Gastroesophageal sphincter (tissue), 4 donors: ENCODE results near the gene MOGAT2. TPM values are rescaled to one million over a fixed set of nuclear protein-coding genes. Genes with fewer than 3 reads are reported as not detected.

Experiments
- ATAC-seq: fragments of 150-250 bp; one replicate; pipeline ENCODE4 v1.9.1; 2016; ENCODE audit warnings: mild to moderate bottlenecking, moderate library complexity
- H3K27ac ChIP-seq, 4 donors: fragments of 200-600 bp; sonication (generic) in 3 of 4; 1 replicate in 3 of 4; 2 replicates in 1 of 4; pipeline ENCODE4 v1.5.1; 2016 to 2019
- H3K27me3 ChIP-seq: fragments of 200-600 bp; sonication (generic); one replicate; pipeline ENCODE4 v1.5.1; 2019
- H3K36me3 ChIP-seq, 2 donors: fragments of 200-600 bp; sonication (generic); one replicate each; pipeline ENCODE4 v1.5.1; 2019; ENCODE audit warnings: control low read depth in 1 of 2
- H3K4me1 ChIP-seq, 3 donors: fragments of 200-600 bp; sonication (generic); 1 replicate in 2 of 3; 2 replicates in 1 of 3; pipeline ENCODE4 v1.5.1; 2016 to 2019; ENCODE audit warnings: control low read depth in 2 of 3
- H3K4me3 ChIP-seq, 2 donors: fragments of 200-600 bp; sonication (generic); one replicate each; pipeline ENCODE4 v1.5.1; 2019; ENCODE audit warnings: mild to moderate bottlenecking in 1 of 2, moderate library complexity in 1 of 2
- H3K9me3 ChIP-seq, 3 donors: fragments of 200-600 bp; sonication (generic); one replicate each; pipeline ENCODE4 v1.5.1; 2017 to 2019; ENCODE audit warnings: control low read depth in 2 of 3
- CTCF ChIP-seq, 4 experiments: fragments of 200-600 bp in 2 of 4; fragments of 450-650 bp in 2 of 4; sonication (generic) in 1 of 4; IDR thresholded peaks; one replicate each; pipeline ENCODE4 v1.5.1; 2017 to 2019; ENCODE audit warnings: antibody characterized with exemption in 4 of 4, mild to moderate bottlenecking in 2 of 4, moderate library complexity in 2 of 4
- EP300 ChIP-seq: sonication (generic); formaldehyde crosslinking; IDR thresholded peaks from one replicate; pipeline ENCODE4 v1.6.1; 2017; ENCODE audit warnings: antibody characterized with exemption, mild to moderate bottlenecking
- POLR2A ChIP-seq, 2 donors: fragments of 450-650 bp; IDR thresholded peaks; one replicate each; pipeline ENCODE4 v1.6.1; 2017; ENCODE audit warnings: antibody characterized with exemption in 2 of 2, mild to moderate bottlenecking in 2 of 2, moderate library complexity in 1 of 2
- POLR2AphosphoS5 ChIP-seq: sonication (generic); formaldehyde crosslinking; IDR thresholded peaks from one replicate; pipeline ENCODE4 v1.6.1; 2017; ENCODE audit warnings: antibody characterized with exemption
- WGBS, 2 donors: methylation state at CpG; one replicate each; pipeline ENCODE4 v1.1.5; 2018; ENCODE audit warnings: low coverage in 1 of 2; 5-methylcytosine and 5-hydroxymethylcytosine counted together
- total RNA-seq, 4 donors: library from RNA; depleted of rRNA; stranded (reverse); fragments of >200 nt; gene quantifications; one replicate each; pipeline ENCODE4 v1.1.0, GENCODE V29; 2016

The MOGAT2 gene
- total RNA-seq, 4 donors from 2014 or later: 0.30 TPM; not detected in 3

GRCh38 chr11:75714211-75714610 is 3.4 kb upstream of the MOGAT2 start:
- TF ChIP-seq POLR2A (IDR thresholded peaks at IDR 0.05) (no peak), POLR2AphosphoS5 (no peak), EP300 (no peak), CTCF (IDR thresholded peaks at IDR 0.05) (no peak)
- Histone ChIP-seq H3K4me3 (no peak overlapping the region), H3K9me3 (peaks cover 0 to 6% (median 0%) of the 10 kb centered on the region in 3 donors), H3K27ac (no peak overlapping the region), H3K4me1 (no peaks in the 10 kb centered on the region), H3K36me3 (no peaks in the 10 kb centered on the region), H3K27me3 (no peaks in the 10 kb centered on the region)
- WGBS, 2 donors: 63 to 68% methylated on average over 9 of the region's 9 CpGs
- ATAC-seq: no peak

- H3K4me1 ChIP-seq: no peaks in the 10 kb centered on the region
- no peak overlapping the region for H3K4me3 ChIP-seq
- ATAC-seq: no peak
- TF ChIP-seq POLR2A (IDR thresholded peaks at IDR 0.05) (no peak), POLR2AphosphoS5 (no peak), CTCF (IDR thresholded peaks at IDR 0.05) (no peak), EP300 (no peak)
- H3K9me3 ChIP-seq: no peaks in the 10 kb centered on the region
- no peaks in the 10 kb centered on the region for H3K27me3 ChIP-seq
- WGBS, 2 donors: 56 to 76% methylated on average over 2 of the region's 2 CpGs
- H3K27ac ChIP-seq: no peak overlapping the region
- no peaks in the 10 kb centered on the region for H3K36me3 ChIP-seq
Measured at GRCh38 chr11:75715688-75716087, 1.9 kb upstream of the MOGAT2 start.

GRCh38 chr11:75716659-75717058 is 979 bp upstream of the MOGAT2 start:
- no peak for ATAC-seq
- Histone ChIP-seq H3K27ac (no peak overlapping the region), H3K36me3 (no peaks in the 10 kb centered on the region), H3K9me3 (no peaks in the 10 kb centered on the region), H3K27me3 (no peaks in the 10 kb centered on the region), H3K4me1 (no peaks in the 10 kb centered on the region), H3K4me3 (no peak overlapping the region)
- no peak for TF ChIP-seq POLR2AphosphoS5
- TF ChIP-seq EP300: no peak
- no peak for TF ChIP-seq POLR2A (IDR thresholded peaks at IDR 0.05)
- TF ChIP-seq CTCF (IDR thresholded peaks at IDR 0.05): no peak
- WGBS, 2 donors: 63 to 87% methylated on average over 2 to 3 of the region's 3 CpGs

- TF ChIP-seq EP300 (no peak), POLR2A (IDR thresholded peaks at IDR 0.05) (no peak), CTCF (IDR thresholded peaks at IDR 0.05) (no peak), POLR2AphosphoS5 (no peak)
- WGBS, 2 donors: 60 to 62% methylated on average over 2 to 5 of the region's 7 CpGs
- Histone ChIP-seq H3K4me1 (no peaks in the 10 kb centered on the region), H3K4me3 (no peak overlapping the region), H3K9me3 (no peaks in the 10 kb centered on the region), H3K27ac (no peak overlapping the region), H3K36me3 (no peaks in the 10 kb centered on the region), H3K27me3 (no peaks in the 10 kb centered on the region)
- ATAC-seq: no peak
Measured at GRCh38 chr11:75718419-75719339, 1.0 kb downstream of the MOGAT2 start.
